ENCODE data around the gene NLRX1.
A peak's percentile ranks its signal among the peaks of the same experiment; 100 is the strongest.
"Not testable (repeated sequence)": the region's sequence is repeated elsewhere in the genome, so short reads cannot be mapped to it uniquely, and the experiment has no call there.

The NLRX1 gene, protein sequence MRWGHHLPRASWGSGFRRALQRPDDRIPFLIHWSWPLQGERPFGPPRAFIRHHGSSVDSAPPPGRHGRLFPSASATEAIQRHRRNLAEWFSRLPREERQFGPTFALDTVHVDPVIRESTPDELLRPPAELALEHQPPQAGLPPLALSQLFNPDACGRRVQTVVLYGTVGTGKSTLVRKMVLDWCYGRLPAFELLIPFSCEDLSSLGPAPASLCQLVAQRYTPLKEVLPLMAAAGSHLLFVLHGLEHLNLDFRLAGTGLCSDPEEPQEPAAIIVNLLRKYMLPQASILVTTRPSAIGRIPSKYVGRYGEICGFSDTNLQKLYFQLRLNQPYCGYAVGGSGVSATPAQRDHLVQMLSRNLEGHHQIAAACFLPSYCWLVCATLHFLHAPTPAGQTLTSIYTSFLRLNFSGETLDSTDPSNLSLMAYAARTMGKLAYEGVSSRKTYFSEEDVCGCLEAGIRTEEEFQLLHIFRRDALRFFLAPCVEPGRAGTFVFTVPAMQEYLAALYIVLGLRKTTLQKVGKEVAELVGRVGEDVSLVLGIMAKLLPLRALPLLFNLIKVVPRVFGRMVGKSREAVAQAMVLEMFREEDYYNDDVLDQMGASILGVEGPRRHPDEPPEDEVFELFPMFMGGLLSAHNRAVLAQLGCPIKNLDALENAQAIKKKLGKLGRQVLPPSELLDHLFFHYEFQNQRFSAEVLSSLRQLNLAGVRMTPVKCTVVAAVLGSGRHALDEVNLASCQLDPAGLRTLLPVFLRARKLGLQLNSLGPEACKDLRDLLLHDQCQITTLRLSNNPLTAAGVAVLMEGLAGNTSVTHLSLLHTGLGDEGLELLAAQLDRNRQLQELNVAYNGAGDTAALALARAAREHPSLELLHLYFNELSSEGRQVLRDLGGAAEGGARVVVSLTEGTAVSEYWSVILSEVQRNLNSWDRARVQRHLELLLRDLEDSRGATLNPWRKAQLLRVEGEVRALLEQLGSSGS

DNA sequence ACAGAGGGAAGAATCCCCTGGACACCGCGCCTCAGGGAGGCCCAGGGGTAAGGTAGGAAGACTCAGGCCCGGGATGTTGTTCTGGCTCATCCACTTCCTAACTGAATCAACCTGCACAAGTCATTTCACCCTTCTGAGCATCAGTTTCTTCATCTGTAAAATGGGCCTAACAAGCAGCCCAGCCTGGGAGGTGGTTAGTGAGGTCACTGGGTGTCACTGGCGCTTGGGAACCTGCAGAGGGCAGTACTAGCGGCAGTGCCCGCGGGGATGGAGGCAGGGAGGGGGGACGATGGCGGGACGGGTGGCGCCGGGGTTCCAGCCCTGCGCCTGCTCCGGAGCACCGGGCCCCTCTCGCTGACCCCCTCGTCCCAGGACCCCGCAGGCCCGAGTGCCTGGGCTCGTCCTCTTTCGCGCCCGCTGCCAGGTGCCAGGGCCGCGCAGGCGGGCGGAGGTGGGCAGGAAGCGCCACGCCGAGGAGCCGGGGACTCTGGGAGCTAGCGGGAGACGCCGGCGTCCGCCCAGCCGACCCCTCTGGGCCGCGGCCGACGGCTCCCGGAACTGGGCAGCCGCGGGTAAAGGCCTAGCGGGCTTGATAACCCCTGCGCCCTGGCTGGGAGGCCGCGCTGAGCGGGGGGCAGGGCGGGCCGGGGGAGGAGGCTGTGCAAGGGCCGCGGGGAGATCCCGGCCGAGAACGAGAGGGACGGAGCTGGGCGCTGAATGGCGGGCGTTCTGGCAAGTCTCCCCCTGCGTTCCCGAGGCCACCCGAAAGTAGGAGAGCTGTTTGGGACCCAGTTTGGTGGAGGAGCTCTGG, at the start of gene NLRX1:
TSS of gene NLRX1 (plus strand) at position 255 of the 811 bp plus-strand sequence. CDS start 2,679 bp downstream, outside the sequence.
- ATAC-seq (replicated peaks), result peak; percentile 93 to 95
- Mint-ChIP-seq H3K36me3 (peaks cover 0 to 6% of the 10 kb centered on the region in 2 donors), H3K4me3 (peak within 1 kb of the TSS; percentile 92 to 97), H3K27me3 (no peaks in the 10 kb centered on the region), H3K27ac (peak within 1 kb of the TSS; percentile 96), H3K9me3 (no peaks in the 10 kb centered on the region), H3K4me1 (peaks cover 8 to 10% of the 10 kb centered on the region in 2 donors)
- DNase-seq, result peak; percentile 79

DNA sequence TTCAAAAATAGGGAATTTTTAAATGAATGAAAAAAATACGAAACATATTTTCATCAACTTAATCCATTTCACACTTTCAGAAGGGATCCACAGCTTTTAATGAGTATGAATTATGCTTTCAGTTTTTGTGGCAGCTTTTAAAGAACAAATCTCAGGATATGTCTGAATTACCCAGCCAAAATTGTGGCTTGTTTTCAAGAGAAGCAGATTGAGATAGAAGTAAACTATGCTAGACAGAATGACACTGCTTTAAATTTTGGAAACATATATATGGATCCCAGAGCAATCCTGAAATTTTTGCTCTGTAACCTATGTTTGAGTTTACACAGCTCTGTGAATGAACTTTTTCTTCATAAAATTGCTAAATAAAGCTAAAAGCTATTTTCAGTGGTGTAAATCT, 49.6 kb upstream of the NLRX1 start:
- DNase-seq, result no peak
- H3K4me3 Mint-ChIP-seq, result no peak overlapping the region
- H3K27me3 Mint-ChIP-seq, result no peaks in the 10 kb centered on the region
- H3K27ac Mint-ChIP-seq, result no peak overlapping the region
- no peaks in the 10 kb centered on the region for H3K9me3 Mint-ChIP-seq
- H3K4me1 Mint-ChIP-seq, result peaks cover 23 to 43% of the 10 kb centered on the region in 2 donors
- no peak for ATAC-seq (replicated peaks)
- H3K36me3 Mint-ChIP-seq, result peaks cover 16 to 32% of the 10 kb centered on the region in 2 donors

DNA sequence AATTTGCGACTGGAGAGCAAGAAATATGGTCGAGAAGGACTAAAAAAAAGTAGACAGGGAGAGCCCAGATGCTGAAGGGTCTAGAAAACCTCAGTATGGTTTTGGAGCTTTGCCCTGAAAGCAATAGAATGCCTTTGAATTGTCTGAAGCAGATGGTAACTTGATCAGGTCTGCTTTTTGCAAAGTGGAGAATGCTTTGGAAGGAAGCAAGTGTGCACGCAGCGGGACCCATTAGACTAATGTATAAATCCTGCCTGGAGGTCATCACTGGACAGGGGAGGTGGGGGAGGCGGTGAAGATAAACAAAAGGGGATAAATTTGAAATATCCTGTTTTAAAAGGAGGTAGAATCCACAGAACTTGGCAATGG, 47.9 kb upstream of the NLRX1 start:
- Mint-ChIP-seq H3K36me3 (peaks cover 15 to 28% of the 10 kb centered on the region in 2 donors), H3K4me3 (peak overlapping the region; percentile 90 to 96), H3K27me3 (no peaks in the 10 kb centered on the region), H3K27ac (peak overlapping the region; percentile 68), H3K4me1 (peaks cover 23 to 37% of the 10 kb centered on the region in 2 donors), H3K9me3 (no peaks in the 10 kb centered on the region)
- no peak for ATAC-seq (replicated peaks)
- DNase-seq, result no peak

DNA sequence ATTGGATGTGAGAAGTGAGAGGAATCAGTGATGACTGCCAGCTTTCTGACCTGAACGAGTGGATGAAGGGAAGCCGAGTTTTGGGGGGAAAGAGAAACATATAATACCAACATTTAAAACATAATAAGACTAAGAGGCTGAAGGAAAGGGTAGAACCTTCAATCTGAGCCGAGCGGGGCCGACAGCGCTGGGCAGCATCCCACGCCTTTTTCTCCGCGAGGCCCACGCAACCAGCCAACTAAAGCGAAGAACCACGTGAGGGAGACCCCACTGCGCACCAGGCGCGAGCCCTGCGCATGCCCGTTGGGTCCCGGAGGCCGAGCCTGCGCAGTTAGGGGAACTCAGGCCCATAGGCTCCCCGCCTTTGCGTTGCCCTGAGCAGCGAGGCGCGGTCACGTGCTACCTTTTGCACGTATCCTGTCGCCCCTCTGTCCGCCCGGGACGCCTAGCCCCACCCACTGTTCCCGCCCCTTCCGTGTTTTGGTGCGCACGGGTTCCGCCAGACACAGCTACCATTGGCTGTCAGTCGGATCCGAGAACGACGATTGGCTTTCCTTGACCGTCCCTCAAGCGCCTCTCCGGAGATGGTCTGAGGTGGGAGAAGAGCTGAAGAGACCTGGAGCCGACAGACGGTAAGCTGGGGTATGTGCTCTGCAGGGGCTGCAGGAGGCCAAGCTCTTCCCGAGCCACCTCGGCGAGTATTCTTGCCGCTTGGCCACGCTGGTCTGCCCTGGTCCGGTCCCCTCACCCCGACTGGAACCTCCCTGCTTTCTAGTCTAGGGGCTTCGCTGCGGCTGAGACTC, 47.3 kb upstream of the NLRX1 start, which contains the start of gene HINFP:
TSS of gene HINFP (plus strand) at position 573 of the 803 bp plus-strand sequence. CDS start 5,365 bp downstream, outside the sequence.
- peak within 1 kb of the TSS; percentile 68 for H3K27ac Mint-ChIP-seq
- H3K4me1 Mint-ChIP-seq, result peaks cover 23 to 32% of the 10 kb centered on the region in 2 donors

DNA sequence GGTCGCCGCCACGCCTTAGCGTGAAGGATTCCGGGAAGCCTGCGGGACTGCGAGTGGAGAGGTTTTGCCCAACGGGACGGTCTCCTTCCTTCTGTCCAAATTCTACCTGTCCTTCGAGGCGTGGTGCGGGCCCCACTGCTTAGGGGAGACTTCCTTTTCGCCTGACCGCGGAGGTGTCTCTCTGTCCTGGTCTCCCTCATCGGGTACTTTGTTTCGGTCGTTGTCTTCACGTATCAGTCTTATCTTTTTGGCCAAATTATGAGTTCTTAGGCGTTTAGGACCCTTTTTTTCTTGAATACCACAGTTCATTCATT, 46.8 kb upstream of the NLRX1 start:
- Mint-ChIP-seq H3K36me3 (peaks cover 13 to 21% of the 10 kb centered on the region in 2 donors), H3K4me3 (peak overlapping the region; percentile 90 to 96), H3K9me3 (no peaks in the 10 kb centered on the region), H3K4me1 (peaks cover 25 to 34% of the 10 kb centered on the region in 2 donors), H3K27ac (peak overlapping the region; percentile 68), H3K27me3 (no peaks in the 10 kb centered on the region)
- DNase-seq, result no peak
- ATAC-seq (replicated peaks), result peak; percentile 26 to 29

More for the DNA sequence above, 47.3 kb upstream of the NLRX1 start, which contains the start of gene HINFP:
- H3K4me3 Mint-ChIP-seq, result peak within 1 kb of the TSS; percentile 90 to 96
- H3K27me3 Mint-ChIP-seq, result no peaks in the 10 kb centered on the region
- no peaks in the 10 kb centered on the region for H3K9me3 Mint-ChIP-seq
- ATAC-seq (replicated peaks), result peak; percentile 96 to 98
- H3K36me3 Mint-ChIP-seq, result peaks cover 13 to 23% of the 10 kb centered on the region in 2 donors
- DNase-seq, result peak; percentile 98

DNA sequence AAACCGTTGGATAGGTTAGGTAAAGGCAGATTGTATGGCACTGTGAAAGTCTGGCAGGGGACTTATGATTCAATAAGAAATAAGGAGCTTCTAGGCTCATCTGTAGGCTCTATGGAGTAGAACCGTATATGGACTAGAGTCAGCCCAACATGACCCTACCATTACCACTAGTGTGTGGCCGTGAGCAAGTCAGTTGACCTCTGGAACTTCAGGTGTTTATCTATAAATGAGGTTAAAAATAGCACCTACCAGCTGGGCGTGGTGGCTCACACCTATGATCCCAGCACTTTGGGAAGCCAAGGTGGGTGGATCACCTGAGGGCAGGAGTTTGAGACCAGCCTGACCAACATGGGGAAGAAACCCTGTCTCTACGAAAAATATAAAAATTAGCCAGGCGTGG, 42.7 kb upstream of the NLRX1 start:
- peaks cover 19 to 28% of the 10 kb centered on the region in 2 donors for H3K4me1 Mint-ChIP-seq
- H3K27ac Mint-ChIP-seq, result no peak overlapping the region
- no peaks in the 10 kb centered on the region for H3K27me3 Mint-ChIP-seq
- no peak overlapping the region for H3K4me3 Mint-ChIP-seq
- no peak for DNase-seq
- no peaks in the 10 kb centered on the region for H3K9me3 Mint-ChIP-seq
- ATAC-seq (replicated peaks), result no peak
- H3K36me3 Mint-ChIP-seq, result peaks cover 23 to 38% of the 10 kb centered on the region in 2 donors

DNA sequence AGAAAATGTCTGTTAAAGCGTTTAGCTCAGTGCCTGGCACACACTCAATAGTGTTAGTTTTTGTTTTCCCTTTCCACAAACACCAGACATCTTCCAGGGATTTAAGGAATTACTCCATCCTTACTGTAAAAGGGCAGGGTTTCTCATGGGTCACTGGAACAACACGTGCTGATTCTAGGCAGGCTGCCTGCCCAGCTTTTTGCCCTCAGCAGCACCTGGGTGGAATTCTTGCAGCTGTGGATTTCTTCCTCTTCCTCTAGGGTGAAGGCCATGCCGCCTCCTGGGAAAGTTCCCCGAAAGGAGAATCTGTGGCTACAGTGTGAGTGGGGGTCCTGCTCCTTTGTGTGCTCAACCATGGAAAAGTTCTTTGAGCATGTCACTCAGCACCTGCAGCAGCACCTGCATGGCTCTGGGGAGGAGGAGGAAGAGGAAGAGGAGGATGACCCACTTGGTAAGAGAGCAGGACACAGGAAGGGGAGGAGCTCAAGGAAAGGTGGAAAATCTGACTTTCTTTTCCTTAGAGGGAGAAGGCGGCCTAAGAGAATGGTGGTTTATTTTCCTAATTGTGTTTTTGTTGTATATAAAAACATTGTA, 41.8 kb upstream of the NLRX1 start:
- no peaks in the 10 kb centered on the region for H3K27me3 Mint-ChIP-seq
- H3K9me3 Mint-ChIP-seq, result no peaks in the 10 kb centered on the region
- H3K36me3 Mint-ChIP-seq, result peaks cover 33 to 47% of the 10 kb centered on the region in 2 donors
- peak overlapping the region in 1 of 2 donors; percentile 17 for H3K4me3 Mint-ChIP-seq
- no peak for DNase-seq
- no peak overlapping the region for H3K27ac Mint-ChIP-seq
- H3K4me1 Mint-ChIP-seq, result peaks cover 16 to 23% of the 10 kb centered on the region in 2 donors
- no peak for ATAC-seq (replicated peaks)

DNA sequence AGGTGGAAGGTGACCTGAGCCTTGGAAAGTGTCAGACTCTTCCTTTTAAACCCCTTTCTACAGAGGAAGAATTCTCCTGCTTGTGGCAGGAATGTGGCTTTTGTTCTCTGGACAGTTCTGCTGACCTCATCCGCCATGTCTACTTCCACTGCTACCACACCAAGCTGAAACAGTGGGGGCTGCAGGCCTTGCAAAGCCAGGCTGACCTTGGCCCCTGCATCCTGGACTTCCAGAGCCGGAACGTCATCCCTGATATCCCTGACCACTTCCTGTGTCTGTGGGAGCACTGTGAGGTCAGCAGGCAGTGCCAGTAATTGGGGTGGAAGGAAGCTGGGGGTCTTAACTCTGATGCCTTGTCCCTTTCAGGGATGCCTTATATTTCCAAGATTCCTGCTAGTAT, 37.9 kb upstream of the NLRX1 start:
- Mint-ChIP-seq H3K9me3 (no peaks in the 10 kb centered on the region), H3K4me3 (no peak overlapping the region), H3K4me1 (peaks cover 6 to 8% of the 10 kb centered on the region in 2 donors), H3K36me3 (peaks cover 40 to 62% of the 10 kb centered on the region in 2 donors), H3K27me3 (no peaks in the 10 kb centered on the region), H3K27ac (no peak overlapping the region)
- no peak for ATAC-seq (replicated peaks)
- DNase-seq, result no peak

DNA sequence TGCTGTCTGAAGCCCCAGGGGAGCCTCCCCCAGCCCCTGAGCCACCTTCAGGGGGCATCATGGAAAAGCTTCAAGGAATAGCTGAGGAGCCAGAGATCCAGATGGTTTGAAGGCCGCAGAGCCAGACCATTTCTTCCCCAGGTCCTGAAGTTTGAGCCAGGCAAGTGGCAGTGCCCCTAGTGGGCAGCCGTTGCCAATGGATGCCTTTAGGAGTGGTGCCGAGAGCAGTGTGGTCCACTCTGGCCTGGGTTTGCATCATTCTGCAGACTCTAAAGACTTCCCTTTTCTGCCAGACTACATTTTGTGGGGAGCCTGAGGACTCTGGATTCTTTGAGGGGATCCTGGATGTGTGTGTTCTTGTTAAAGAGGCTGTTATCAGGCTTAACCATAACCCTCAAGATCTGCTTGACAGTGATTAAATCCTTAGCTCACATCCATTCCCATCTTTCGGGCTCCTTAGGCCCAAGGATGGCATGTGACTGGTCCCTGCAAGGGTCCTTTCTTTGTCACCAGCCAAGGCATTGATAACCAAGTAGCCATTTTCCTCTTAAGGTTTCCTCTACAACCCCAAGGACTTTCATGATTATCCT, 34.0 kb upstream of the NLRX1 start:
- H3K9me3 Mint-ChIP-seq, result no peaks in the 10 kb centered on the region
- peaks cover 0 to 4% of the 10 kb centered on the region in 2 donors for H3K27me3 Mint-ChIP-seq
- H3K4me3 Mint-ChIP-seq, result no peak overlapping the region
- peaks cover 0 to 4% of the 10 kb centered on the region in 2 donors for H3K4me1 Mint-ChIP-seq
- ATAC-seq (replicated peaks) (peak in 1 of 2 donors; percentile 64), DNase-seq (no peak)
- peaks cover 35 to 49% of the 10 kb centered on the region in 2 donors for H3K36me3 Mint-ChIP-seq
- H3K27ac Mint-ChIP-seq, result no peak overlapping the region

DNA sequence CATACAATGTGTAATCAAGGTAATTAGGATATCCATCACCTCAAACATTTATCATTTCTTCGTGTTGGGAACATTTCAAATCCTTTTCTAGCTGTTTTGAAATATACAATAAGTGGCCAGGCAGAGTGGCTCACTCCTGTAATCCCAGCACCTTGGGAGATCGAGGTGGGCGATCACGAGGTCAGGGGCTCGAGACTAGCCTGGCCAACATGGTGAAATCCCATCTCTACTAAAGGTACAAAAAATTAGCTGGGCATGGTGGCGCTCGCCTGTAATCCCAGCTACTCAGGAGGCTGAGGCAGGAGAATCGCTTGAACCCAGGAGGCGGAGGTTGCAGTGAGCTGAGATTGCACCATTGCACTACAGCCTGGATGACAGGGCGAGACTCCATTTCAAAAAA, 29.2 kb upstream of the NLRX1 start:
- not testable (repeated sequence) for H3K4me1 Mint-ChIP-seq; ATAC-seq (replicated peaks); H3K36me3 Mint-ChIP-seq; DNase-seq; H3K27ac Mint-ChIP-seq; H3K4me3 Mint-ChIP-seq; H3K9me3 Mint-ChIP-seq
- H3K27me3 Mint-ChIP-seq, result peaks cover 11 to 15% of the 10 kb centered on the region in 2 donors

DNA sequence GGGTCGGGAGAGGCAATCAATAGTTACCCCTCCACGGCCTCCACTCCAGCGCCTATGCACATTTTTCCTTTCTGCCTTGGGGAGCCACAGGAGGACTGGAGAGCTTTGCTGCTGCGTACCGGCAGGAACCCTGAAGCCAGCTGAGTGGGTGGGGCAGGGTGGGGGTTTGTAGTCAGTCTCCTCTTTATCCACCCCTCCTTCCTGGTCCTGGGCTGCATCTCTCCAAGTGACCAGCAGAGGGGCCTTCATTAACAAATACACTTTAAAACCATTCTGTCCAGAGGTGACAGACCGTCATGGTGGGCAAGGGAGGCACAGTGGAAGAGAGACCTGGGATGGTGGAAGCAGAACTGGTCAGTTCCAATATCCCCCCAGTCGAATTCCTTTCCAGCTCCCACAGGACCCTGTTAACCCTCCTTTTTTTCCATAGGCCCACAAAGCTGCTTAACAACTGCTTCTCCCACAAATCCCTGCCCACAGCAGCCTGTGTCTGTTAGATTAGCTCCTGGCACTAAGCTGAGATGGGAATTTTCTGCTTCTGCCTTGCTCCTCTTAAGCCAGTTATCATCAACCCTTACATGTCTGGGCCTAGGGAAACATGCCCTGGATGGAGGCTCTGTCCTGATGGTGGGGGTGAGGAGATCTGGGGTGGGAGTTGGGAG, 23.6 kb upstream of the NLRX1 start:
- Mint-ChIP-seq H3K27me3 (peaks cover 46 to 66% of the 10 kb centered on the region in 2 donors), H3K9me3 (no peaks in the 10 kb centered on the region), H3K4me3 (no peak overlapping the region), H3K27ac (peak overlapping the region; percentile 9), H3K4me1 (peaks cover 10 to 11% of the 10 kb centered on the region in 2 donors), H3K36me3 (no peaks in the 10 kb centered on the region)
- DNase-seq (peak; percentile 24), ATAC-seq (replicated peaks) (peak; percentile 80 to 82)

DNA sequence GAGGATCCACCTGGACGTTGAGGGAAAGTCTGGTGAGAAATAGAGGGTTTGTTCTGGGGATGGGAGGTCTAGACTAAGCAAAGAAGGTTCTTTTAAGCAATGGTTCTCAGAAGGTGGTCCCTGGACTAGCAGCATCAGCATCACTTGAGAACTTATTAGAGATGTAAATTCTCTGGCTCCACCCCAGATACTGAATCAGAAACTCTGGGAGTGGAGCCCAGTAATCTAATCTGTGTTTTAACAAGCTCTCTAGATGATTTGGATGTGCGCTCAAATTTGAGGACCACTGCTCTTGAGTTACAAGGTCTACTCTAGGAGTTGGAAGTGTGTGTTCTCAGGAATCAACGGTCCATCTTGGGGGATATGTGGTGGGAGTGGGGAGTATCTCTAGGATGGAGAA, 23.0 kb upstream of the NLRX1 start:
- Mint-ChIP-seq H3K9me3 (no peaks in the 10 kb centered on the region), H3K27ac (no peak overlapping the region), H3K36me3 (no peaks in the 10 kb centered on the region), H3K4me1 (peaks cover 10 to 11% of the 10 kb centered on the region in 2 donors), H3K27me3 (peaks cover 47 to 71% of the 10 kb centered on the region in 2 donors), H3K4me3 (no peak overlapping the region)
- ATAC-seq (replicated peaks), result no peak
- DNase-seq, result no peak

All from stimulated activated naive B cell treated with anti-CD40 and anti-IgM and Interleukin-4, amounts not matched to agents 10 μg/mL and 1 μg/mL and 100 μg/mL, for 72 hours (primary cell).